Activated gamma-delta T cell treated with anti-CD3 and anti-CD28 coated beads, Interleukin-2, amount 50 U/mL, for 16 hours (primary cell): ENCODE data around the gene OR4C46.
"Not testable (repeated sequence)": the region's sequence is repeated elsewhere in the genome, so short reads cannot be mapped to it uniquely, and the experiment has no call there.

ENCODE experiments used
- DNase-seq: peaks from one replicate; pipeline ENCODE4 v3.0.0-alpha.2; 2020; ENCODE audit warnings: low read depth

OR4C46 gene

DNA sequence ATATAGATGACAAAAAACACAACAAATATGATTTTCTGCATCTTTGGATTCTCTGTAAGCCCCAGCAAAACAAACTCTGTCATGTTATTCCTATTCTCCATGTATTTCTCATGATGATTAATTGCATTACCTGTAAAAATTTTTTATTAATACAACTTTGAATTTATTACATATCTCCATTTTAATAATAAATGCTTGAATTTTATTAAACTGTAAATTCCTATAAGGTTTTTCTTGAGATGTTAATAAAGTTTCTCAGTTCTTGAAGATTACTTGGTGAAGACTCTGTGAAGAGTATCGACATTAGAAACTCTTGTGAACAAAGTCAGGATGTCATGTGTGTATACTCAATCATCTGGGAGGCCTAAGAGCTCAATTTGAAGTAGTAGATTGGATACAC lies at the start of gene OR4C46:
OR4C46 (minus strand) TSS at position 101 of the 400 bp plus-strand sequence; CDS start at position 101, 0 bp downstream.
- no peak for DNase-seq

DNA sequence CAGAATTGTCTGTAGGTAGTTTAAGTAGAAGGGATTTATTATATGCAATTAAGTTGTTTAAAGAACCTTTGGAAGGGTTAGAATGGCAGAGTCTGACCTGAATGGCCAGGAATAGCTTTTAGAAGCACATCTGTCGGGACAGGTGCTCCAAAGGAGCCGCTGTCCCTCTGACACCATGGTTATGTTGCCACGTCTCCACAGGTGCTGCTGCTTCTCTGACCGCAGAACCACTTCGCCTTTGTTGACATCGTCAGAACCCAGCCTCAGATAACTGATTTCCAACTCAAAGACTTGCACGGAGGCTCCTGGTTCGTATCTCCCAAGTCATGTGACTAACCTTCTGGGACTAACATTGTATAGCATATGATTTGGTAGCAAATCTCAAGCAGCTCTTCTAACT lies 41.8 kb upstream of the OR4C46 start:
- not testable (repeated sequence) for DNase-seq

DNA sequence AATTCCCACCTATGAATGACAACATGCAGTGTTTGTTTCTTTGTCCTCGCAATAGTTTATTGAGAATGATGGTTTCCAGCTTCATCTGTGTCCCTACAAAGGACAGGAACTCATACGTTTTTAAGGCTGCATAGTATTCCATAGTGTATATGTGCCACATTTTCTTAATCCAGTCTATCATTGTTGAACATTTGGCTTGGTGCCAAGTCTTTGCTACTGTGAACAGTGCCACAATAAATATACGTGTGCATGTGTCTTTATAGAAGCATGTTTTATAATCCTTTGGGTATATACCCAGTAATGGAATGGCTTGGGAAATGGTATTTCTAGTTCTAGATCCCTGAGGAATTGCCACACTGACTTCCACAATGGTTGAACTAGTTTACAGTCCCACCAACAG lies 42.4 kb downstream of the OR4C46 start:
- not testable (repeated sequence) for DNase-seq

DNA sequence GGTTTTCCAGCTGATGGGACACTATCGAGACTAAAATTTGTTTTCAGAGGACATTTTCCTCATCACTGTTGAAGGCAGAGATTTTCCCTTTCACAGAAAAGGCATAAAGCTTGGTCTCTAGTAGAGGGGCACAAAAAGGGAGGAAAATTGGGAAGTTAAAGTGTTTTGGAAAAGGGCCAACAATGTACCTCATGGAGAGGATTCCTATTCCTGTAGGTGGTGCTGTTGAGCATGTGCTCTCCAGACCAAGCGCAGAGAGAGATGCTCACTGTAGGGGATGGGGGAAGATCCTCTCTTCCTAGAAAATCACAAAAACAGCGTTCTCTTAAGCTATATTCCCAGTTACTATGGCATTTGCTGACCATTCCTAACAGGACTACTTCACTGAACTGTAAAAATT lies 44.9 kb downstream of the OR4C46 start:
- no peak for DNase-seq

DNA sequence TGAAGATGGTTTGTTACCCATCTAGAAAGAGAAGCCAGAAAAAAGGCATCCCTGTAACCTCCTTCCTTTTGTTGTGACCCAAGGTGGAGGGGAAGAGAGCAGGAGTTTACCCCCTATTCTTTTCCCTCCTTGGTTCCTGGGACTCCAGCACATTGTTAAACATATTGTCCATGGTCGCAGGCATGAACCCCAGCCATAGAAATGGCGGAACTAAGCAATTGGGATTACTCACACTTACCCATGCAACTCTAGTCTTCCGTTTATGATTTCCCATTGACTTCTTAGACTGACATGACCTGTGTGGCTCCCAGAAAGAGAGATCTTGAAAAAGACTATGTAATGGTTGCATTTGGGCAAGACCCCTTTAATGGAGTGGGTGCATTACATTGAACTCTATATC lies 45.4 kb downstream of the OR4C46 start:
- no peak for DNase-seq
